ENCODE results near the gene KAZN.
A peak's percentile ranks its signal among the peaks of the same experiment; 100 is the strongest.

The KAZN gene

GRCh38 chr1:14774225-14774624 is 175.7 kb downstream of the KAZN start:
- TF ChIP-seq CTCF (IDR thresholded peaks at IDR 0.05; ENCODE audit: borderline replicate concordance, insufficient read depth, low read depth, low read length), result no peak
- no peak overlapping the region for H3K4me3 ChIP-seq (ENCODE audit: low read depth, low read length)

- H3K4me3 ChIP-seq (ENCODE audit: low read depth, low read length), result no peak overlapping the region
- TF ChIP-seq CTCF (IDR thresholded peaks at IDR 0.05; ENCODE audit: borderline replicate concordance, insufficient read depth, low read depth, low read length), result no peak
Measured at GRCh38 chr1:14774988-14775387, 176.5 kb downstream of the KAZN start.

- no peak for TF ChIP-seq CTCF (IDR thresholded peaks at IDR 0.05; ENCODE audit: borderline replicate concordance, insufficient read depth, low read depth, low read length)
- no peak overlapping the region for H3K4me3 ChIP-seq (ENCODE audit: low read depth, low read length)
Measured at GRCh38 chr1:14775434-14775833, 176.9 kb downstream of the KAZN start.

- TF ChIP-seq CTCF (IDR thresholded peaks at IDR 0.05; ENCODE audit: borderline replicate concordance, insufficient read depth, low read depth, low read length), result no peak
- H3K4me3 ChIP-seq (ENCODE audit: low read depth, low read length), result no peak overlapping the region
Measured at GRCh38 chr1:14777516-14778506, 179.3 kb downstream of the KAZN start.

GRCh38 chr1:14778541-14778897 is 180.0 kb downstream of the KAZN start:
- TF ChIP-seq CTCF (IDR thresholded peaks at IDR 0.05; ENCODE audit: borderline replicate concordance, insufficient read depth, low read depth, low read length), result no peak
- H3K4me3 ChIP-seq (ENCODE audit: low read depth, low read length), result no peak overlapping the region

- TF ChIP-seq CTCF (IDR thresholded peaks at IDR 0.05; ENCODE audit: borderline replicate concordance, insufficient read depth, low read depth, low read length), result peak; percentile 74
- H3K4me3 ChIP-seq (ENCODE audit: low read depth, low read length), result no peak overlapping the region
Measured at GRCh38 chr1:14778898-14779865, 180.7 kb downstream of the KAZN start.
